ENCODE data around the gene FREM1. TPM values are rescaled to one million over a fixed set of nuclear protein-coding genes. Genes with fewer than 3 reads are reported as not detected.

FREM1 gene
- total and polyA plus RNA-seq, 2 experiments from 2014 or later, result 0.78 to 3.1 TPM

- H3K4me3 Mint-ChIP-seq, result no peak overlapping the region
- no peaks in the 10 kb centered on the region for H3K36me3 ChIP-seq (ENCODE audit: insufficient read depth)
- peaks cover 9% of the 10 kb centered on the region for H3K4me1 Mint-ChIP-seq
- H3K79me2 ChIP-seq (replicated peaks; ENCODE audit: insufficient read depth), result no peaks in the 10 kb centered on the region
- H3K9me2 ChIP-seq (ENCODE audit: insufficient read depth), result peaks cover 11% of the 10 kb centered on the region; the same call in 1 of the 2 replicates
- H3K27me3 Mint-ChIP-seq (ENCODE audit: insufficient read depth, low read depth, poor library complexity), result no peaks in the 10 kb centered on the region
- H2AFZ ChIP-seq, result no peak overlapping the region
- H3K4me1 ChIP-seq (ENCODE audit: insufficient read depth), result no peaks in the 10 kb centered on the region
- no peaks in the 10 kb centered on the region for H3K9me3 Mint-ChIP-seq
- no peaks in the 10 kb centered on the region for H3F3A ChIP-seq (replicated peaks; ENCODE audit: low read depth)
- no peak overlapping the region for H3K4me2 ChIP-seq
- TF ChIP-seq ZNF462 (CRISPR knock-in tag; IDR thresholded peaks at IDR 0.05) (no peak), ETS1 (IDR thresholded peaks at IDR 0.05) (no peak), STAT1 (IDR thresholded peaks at IDR 0.05; ENCODE audit: unreplicated experiment) (no peak), JUNB (IDR thresholded peaks at IDR 0.05; ENCODE audit: unreplicated experiment) (no peak), EZH2phosphoT487 (IDR thresholded peaks at IDR 0.05; ENCODE audit: unreplicated experiment) (no peak), EZH2 (IDR thresholded peaks at IDR 0.05; ENCODE audit: low read depth, unreplicated experiment) (no peak), ZNF331 (CRISPR knock-in tag; IDR thresholded peaks at IDR 0.05; ENCODE audit: low read depth) (no peak), CREB1 (CRISPR knock-in tag; IDR thresholded peaks at IDR 0.05; ENCODE audit: low read depth) (no peak), ZNF114 (CRISPR knock-in tag; IDR thresholded peaks at IDR 0.05) (no peak), CTCF (conservative IDR thresholded peaks at IDR 0.05; ENCODE audit: low read depth in 2 of 2) (no peak)
- TF ChIP-seq, protein P1, sequence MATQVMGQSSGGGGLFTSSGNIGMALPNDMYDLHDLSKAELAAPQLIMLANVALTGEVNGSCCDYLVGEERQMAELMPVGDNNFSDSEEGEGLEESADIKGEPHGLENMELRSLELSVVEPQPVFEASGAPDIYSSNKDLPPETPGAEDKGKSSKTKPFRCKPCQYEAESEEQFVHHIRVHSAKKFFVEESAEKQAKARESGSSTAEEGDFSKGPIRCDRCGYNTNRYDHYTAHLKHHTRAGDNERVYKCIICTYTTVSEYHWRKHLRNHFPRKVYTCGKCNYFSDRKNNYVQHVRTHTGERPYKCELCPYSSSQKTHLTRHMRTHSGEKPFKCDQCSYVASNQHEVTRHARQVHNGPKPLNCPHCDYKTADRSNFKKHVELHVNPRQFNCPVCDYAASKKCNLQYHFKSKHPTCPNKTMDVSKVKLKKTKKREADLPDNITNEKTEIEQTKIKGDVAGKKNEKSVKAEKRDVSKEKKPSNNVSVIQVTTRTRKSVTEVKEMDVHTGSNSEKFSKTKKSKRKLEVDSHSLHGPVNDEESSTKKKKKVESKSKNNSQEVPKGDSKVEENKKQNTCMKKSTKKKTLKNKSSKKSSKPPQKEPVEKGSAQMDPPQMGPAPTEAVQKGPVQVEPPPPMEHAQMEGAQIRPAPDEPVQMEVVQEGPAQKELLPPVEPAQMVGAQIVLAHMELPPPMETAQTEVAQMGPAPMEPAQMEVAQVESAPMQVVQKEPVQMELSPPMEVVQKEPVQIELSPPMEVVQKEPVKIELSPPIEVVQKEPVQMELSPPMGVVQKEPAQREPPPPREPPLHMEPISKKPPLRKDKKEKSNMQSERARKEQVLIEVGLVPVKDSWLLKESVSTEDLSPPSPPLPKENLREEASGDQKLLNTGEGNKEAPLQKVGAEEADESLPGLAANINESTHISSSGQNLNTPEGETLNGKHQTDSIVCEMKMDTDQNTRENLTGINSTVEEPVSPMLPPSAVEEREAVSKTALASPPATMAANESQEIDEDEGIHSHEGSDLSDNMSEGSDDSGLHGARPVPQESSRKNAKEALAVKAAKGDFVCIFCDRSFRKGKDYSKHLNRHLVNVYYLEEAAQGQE (IDR thresholded peaks at IDR 0.05; ENCODE audit: unreplicated experiment), result no peak
- no peak overlapping the region for H3K27ac Mint-ChIP-seq
- no peak overlapping the region for H3K4me3 ChIP-seq
- H3K27ac ChIP-seq (ENCODE audit: low read depth), result no peak overlapping the region
- no peaks in the 10 kb centered on the region for H4K20me1 ChIP-seq (replicated peaks; ENCODE audit: insufficient read depth)
- no peaks in the 10 kb centered on the region for H3K27me3 ChIP-seq (ENCODE audit: insufficient read depth)
- ATAC-seq (no peak), DNase-seq (ENCODE audit: low spot score) (no peak)
- no peaks in the 10 kb centered on the region for H3K36me3 Mint-ChIP-seq (ENCODE audit: low read depth)
Measured at GRCh38 chr9:14778565-14778964, 131.7 kb downstream of the FREM1 start.
